Measurements from ENCODE around the gene COX8C.
"Not testable (repeated sequence)": the region's sequence is repeated elsewhere in the genome, so short reads cannot be mapped to it uniquely, and the experiment has no call there.

COX8C gene

GRCh38 chr14:93381644-93382043, 34.7 kb downstream of the COX8C start:
- Mint-ChIP-seq H3K27me3 (ENCODE audit: low read depth, poor library complexity) (peaks cover 12% of the 10 kb centered on the region), H3K9me3 (peaks cover 8% of the 10 kb centered on the region), H3K36me3 (ENCODE audit: low read depth) (no peaks in the 10 kb centered on the region), H3K4me3 (no peak overlapping the region), H3K27ac (no peak overlapping the region), H3K4me1 (no peaks in the 10 kb centered on the region)
- TF ChIP-seq CTCF (IDR thresholded peaks at IDR 0.05) = no peak
- DNase-seq = no peak

- H3K9me3 Mint-ChIP-seq; H3K4me1 Mint-ChIP-seq; H3K27ac Mint-ChIP-seq; H3K36me3 Mint-ChIP-seq (ENCODE audit: low read depth); H3K4me3 Mint-ChIP-seq; DNase-seq: not testable (repeated sequence)
- H3K27me3 Mint-ChIP-seq (ENCODE audit: low read depth, poor library complexity) = peaks cover 12% of the 10 kb centered on the region
Measured at GRCh38 chr14:93384256-93384655, 37.3 kb downstream of the COX8C start.

GRCh38 chr14:93395231-93395630, 48.2 kb downstream of the COX8C start:
- H3K27me3 Mint-ChIP-seq (ENCODE audit: low read depth, poor library complexity) = peaks cover 7% of the 10 kb centered on the region
- TF ChIP-seq CTCF (IDR thresholded peaks at IDR 0.05) = no peak
- DNase-seq = no peak
- H3K4me3 Mint-ChIP-seq = no peak overlapping the region
- no peak overlapping the region for H3K27ac Mint-ChIP-seq
- no peaks in the 10 kb centered on the region for H3K4me1 Mint-ChIP-seq
- H3K36me3 Mint-ChIP-seq (ENCODE audit: low read depth) = no peaks in the 10 kb centered on the region
- peaks cover 17% of the 10 kb centered on the region for H3K9me3 Mint-ChIP-seq

- DNase-seq = no peak
- no peak overlapping the region for H3K4me3 Mint-ChIP-seq
- H3K4me1 Mint-ChIP-seq = no peaks in the 10 kb centered on the region
- peaks cover 17% of the 10 kb centered on the region for H3K9me3 Mint-ChIP-seq
- peaks cover 7% of the 10 kb centered on the region for H3K27me3 Mint-ChIP-seq (ENCODE audit: low read depth, poor library complexity)
- TF ChIP-seq CTCF (IDR thresholded peaks at IDR 0.05) = no peak
- H3K36me3 Mint-ChIP-seq (ENCODE audit: low read depth) = no peaks in the 10 kb centered on the region
- H3K27ac Mint-ChIP-seq = no peak overlapping the region
Measured at GRCh38 chr14:93396456-93396855, 49.5 kb downstream of the COX8C start.
